Glutamatergic neuron (in vitro differentiated cells): Measurements from ENCODE around the gene SH2D4B. TPM values are rescaled to one million over a fixed set of nuclear protein-coding genes. Genes with fewer than 3 reads are reported as not detected.

Source experiments
- DNase-seq: peaks from one replicate; pipeline ENCODE4 v3.0.0; 2022
- H3K27ac Mint-ChIP-seq: one replicate; pipeline ENCODE4 v1.8.0; 2020; ENCODE audit warnings: mild to moderate bottlenecking, mixed read lengths, inconsistent platforms; ENCODE audit not compliant: unreplicated experiment
- H3K27me3 Mint-ChIP-seq: one replicate; pipeline ENCODE4 v1.8.0; 2020; ENCODE audit warnings: mild to moderate bottlenecking, moderate library complexity, mixed read lengths, inconsistent platforms; ENCODE audit not compliant: unreplicated experiment
- H3K36me3 Mint-ChIP-seq: one replicate; pipeline ENCODE4 v1.8.0; 2020; ENCODE audit warnings: mild to moderate bottlenecking, mixed read lengths, inconsistent platforms; ENCODE audit not compliant: unreplicated experiment
- H3K4me1 Mint-ChIP-seq: one replicate; pipeline ENCODE4 v1.8.0; 2020; ENCODE audit warnings: mild to moderate bottlenecking, low read depth, mixed read lengths, inconsistent platforms; ENCODE audit not compliant: unreplicated experiment
- H3K4me3 Mint-ChIP-seq: one replicate; pipeline ENCODE4 v1.8.0; 2020; ENCODE audit warnings: mild to moderate bottlenecking, mixed read lengths, inconsistent platforms; ENCODE audit not compliant: unreplicated experiment
- H3K9me3 Mint-ChIP-seq: one replicate; pipeline ENCODE4 v1.8.0; 2020; ENCODE audit warnings: mild to moderate bottlenecking, moderate library complexity, mixed read lengths, inconsistent platforms; ENCODE audit not compliant: unreplicated experiment
- CTCF ChIP-seq: fragments of 200-600 bp; sonication (generic); IDR thresholded peaks from one replicate; pipeline ENCODE4 v1.5.0; 2021; ENCODE audit not compliant: partially characterized antibody, unreplicated experiment
- total RNA-seq: library from RNA; stranded (reverse); fragmentation: NEBNext Ultra II Directional; extraction: Animal tissue kit (Norgen Biotek cat#: 25700); gene quantifications from one replicate; pipeline ENCODE4 v1.2.1, GENCODE V29; 2021; ENCODE audit not compliant: unreplicated experiment

SH2D4B gene
- total RNA-seq, 1 donor from 2014 or later, result 0.12 TPM

- Mint-ChIP-seq H3K9me3 (peaks cover 5% of the 10 kb centered on the region), H3K27ac (no peak overlapping the region), H3K27me3 (no peaks in the 10 kb centered on the region), H3K4me3 (no peak overlapping the region), H3K36me3 (no peaks in the 10 kb centered on the region), H3K4me1 (peaks cover 2% of the 10 kb centered on the region)
- TF ChIP-seq CTCF, result peak; percentile 77
- DNase-seq, result peak; percentile 73
These were observed 61.7 kb downstream of the SH2D4B start for GRCh38 chr10:80599424-80599847.

- Mint-ChIP-seq H3K27ac (no peak overlapping the region), H3K27me3 (no peaks in the 10 kb centered on the region), H3K9me3 (peaks cover 5% of the 10 kb centered on the region), H3K36me3 (no peaks in the 10 kb centered on the region), H3K4me3 (no peak overlapping the region), H3K4me1 (peaks cover 2% of the 10 kb centered on the region)
- no peak for TF ChIP-seq CTCF
- no peak for DNase-seq
These were observed 62.6 kb downstream of the SH2D4B start for GRCh38 chr10:80600256-80600655.

GRCh38 chr10:80602881-80603280 lies 65.2 kb downstream of the SH2D4B start:
- no peak for TF ChIP-seq CTCF
- peaks cover 4% of the 10 kb centered on the region for H3K9me3 Mint-ChIP-seq
- peaks cover 4% of the 10 kb centered on the region for H3K4me1 Mint-ChIP-seq
- H3K36me3 Mint-ChIP-seq, result no peaks in the 10 kb centered on the region
- H3K4me3 Mint-ChIP-seq, result no peak overlapping the region
- no peaks in the 10 kb centered on the region for H3K27me3 Mint-ChIP-seq
- no peak overlapping the region for H3K27ac Mint-ChIP-seq
- DNase-seq, result no peak

GRCh38 chr10:80603516-80603915 lies 65.8 kb downstream of the SH2D4B start:
- Mint-ChIP-seq H3K4me1 (peaks cover 4% of the 10 kb centered on the region), H3K27me3 (no peaks in the 10 kb centered on the region), H3K27ac (no peak overlapping the region), H3K36me3 (no peaks in the 10 kb centered on the region), H3K4me3 (no peak overlapping the region), H3K9me3 (peaks cover 4% of the 10 kb centered on the region)
- no peak for TF ChIP-seq CTCF
- DNase-seq, result no peak

- TF ChIP-seq CTCF, result no peak
- H3K4me1 Mint-ChIP-seq, result peaks cover 2% of the 10 kb centered on the region
- peaks cover 2% of the 10 kb centered on the region for H3K27me3 Mint-ChIP-seq
- peaks cover 2% of the 10 kb centered on the region for H3K36me3 Mint-ChIP-seq
- no peak overlapping the region for H3K4me3 Mint-ChIP-seq
- no peak for DNase-seq
- H3K9me3 Mint-ChIP-seq, result no peaks in the 10 kb centered on the region
- no peak overlapping the region for H3K27ac Mint-ChIP-seq
These were observed 71.0 kb downstream of the SH2D4B start for GRCh38 chr10:80608706-80609105.
